Rectal smooth muscle tissue (tissue), 1 donor: ENCODE measurements around the gene PDCD4.
A peak's percentile ranks its signal among the peaks of the same experiment; 100 is the strongest.

Experiments
- H3K27ac ChIP-seq: one replicate; pipeline ENCODE4 v1.7.0; 2013; ENCODE audit warnings: low read depth, low read length, inconsistent platforms
- H3K27me3 ChIP-seq: one replicate; pipeline ENCODE4 v1.7.0; 2013; ENCODE audit warnings: low read length; ENCODE audit not compliant: control insufficient read depth, insufficient read depth
- H3K36me3 ChIP-seq: one replicate; pipeline ENCODE4 v1.7.0; 2013; ENCODE audit warnings: low read length; ENCODE audit not compliant: control insufficient read depth, insufficient read depth
- H3K4me1 ChIP-seq: one replicate; pipeline ENCODE4 v1.7.0; 2013; ENCODE audit warnings: low read length; ENCODE audit not compliant: control insufficient read depth, insufficient read depth
- H3K4me3 ChIP-seq: one replicate; pipeline ENCODE4 v1.7.0; 2013; ENCODE audit warnings: low read length
- H3K9ac ChIP-seq: one replicate; pipeline ENCODE4 v1.7.0; 2013; ENCODE audit warnings: low read length

Gene PDCD4

GRCh38 chr10:110881247-110881646 lies 9.5 kb downstream of the PDCD4 start:
- Histone ChIP-seq H3K36me3 (peaks cover 12% of the 10 kb centered on the region), H3K27ac (no peak overlapping the region), H3K27me3 (no peaks in the 10 kb centered on the region), H3K4me3 (no peak overlapping the region), H3K4me1 (peaks cover 3% of the 10 kb centered on the region), H3K9ac (no peak overlapping the region)

GRCh38 chr10:110881905-110882304 lies 10.2 kb downstream of the PDCD4 start:
- H3K36me3 ChIP-seq: peaks cover 12% of the 10 kb centered on the region
- no peak overlapping the region for H3K27ac ChIP-seq
- H3K9ac ChIP-seq: no peak overlapping the region
- H3K4me3 ChIP-seq: no peak overlapping the region
- peaks cover 5% of the 10 kb centered on the region for H3K4me1 ChIP-seq
- no peaks in the 10 kb centered on the region for H3K27me3 ChIP-seq

GRCh38 chr10:110883924-110884323 lies 12.2 kb downstream of the PDCD4 start:
- Histone ChIP-seq H3K9ac (no peak overlapping the region), H3K27me3 (no peaks in the 10 kb centered on the region), H3K4me1 (peaks cover 5% of the 10 kb centered on the region), H3K27ac (peak overlapping the region; percentile 33), H3K36me3 (peaks cover 10% of the 10 kb centered on the region), H3K4me3 (no peak overlapping the region)

GRCh38 chr10:110885932-110886674 lies 14.4 kb downstream of the PDCD4 start:
- Histone ChIP-seq H3K4me3 (no peak overlapping the region), H3K9ac (no peak overlapping the region), H3K27ac (peak overlapping the region; percentile 42), H3K27me3 (no peaks in the 10 kb centered on the region), H3K36me3 (peaks cover 18% of the 10 kb centered on the region), H3K4me1 (peaks cover 5% of the 10 kb centered on the region)

- Histone ChIP-seq H3K9ac (no peak overlapping the region), H3K27ac (no peak overlapping the region), H3K36me3 (peaks cover 16% of the 10 kb centered on the region), H3K27me3 (no peaks in the 10 kb centered on the region), H3K4me3 (no peak overlapping the region), H3K4me1 (peaks cover 5% of the 10 kb centered on the region)
These were observed 15.8 kb downstream of the PDCD4 start for GRCh38 chr10:110887560-110887959.

GRCh38 chr10:110892602-110893288 lies 21.0 kb downstream of the PDCD4 start:
- Histone ChIP-seq H3K4me3 (no peak overlapping the region), H3K4me1 (peaks cover 5% of the 10 kb centered on the region), H3K27ac (no peak overlapping the region), H3K27me3 (no peaks in the 10 kb centered on the region), H3K9ac (no peak overlapping the region), H3K36me3 (peaks cover 20% of the 10 kb centered on the region)

GRCh38 chr10:110893559-110894179 lies 21.9 kb downstream of the PDCD4 start:
- Histone ChIP-seq H3K4me3 (no peak overlapping the region), H3K27me3 (no peaks in the 10 kb centered on the region), H3K9ac (no peak overlapping the region), H3K4me1 (peaks cover 5% of the 10 kb centered on the region), H3K27ac (no peak overlapping the region), H3K36me3 (peaks cover 20% of the 10 kb centered on the region)

- Histone ChIP-seq H3K4me3 (no peak overlapping the region), H3K9ac (no peak overlapping the region), H3K27ac (no peak overlapping the region), H3K36me3 (peaks cover 18% of the 10 kb centered on the region), H3K4me1 (peaks cover 5% of the 10 kb centered on the region), H3K27me3 (no peaks in the 10 kb centered on the region)
These were observed 25.5 kb downstream of the PDCD4 start for GRCh38 chr10:110897184-110897583.

GRCh38 chr10:110898391-110898790 lies 26.7 kb downstream of the PDCD4 start:
- no peaks in the 10 kb centered on the region for H3K27me3 ChIP-seq
- peaks cover 5% of the 10 kb centered on the region for H3K4me1 ChIP-seq
- H3K9ac ChIP-seq: no peak overlapping the region
- no peak overlapping the region for H3K27ac ChIP-seq
- no peak overlapping the region for H3K4me3 ChIP-seq
- H3K36me3 ChIP-seq: peaks cover 21% of the 10 kb centered on the region

GRCh38 chr10:110900983-110901382 lies 29.3 kb downstream of the PDCD4 start:
- Histone ChIP-seq H3K36me3 (peaks cover 16% of the 10 kb centered on the region), H3K9ac (no peak overlapping the region), H3K27ac (no peak overlapping the region), H3K4me3 (no peak overlapping the region), H3K27me3 (no peaks in the 10 kb centered on the region), H3K4me1 (peaks cover 5% of the 10 kb centered on the region)

GRCh38 chr10:110901954-110902819 lies 30.5 kb downstream of the PDCD4 start:
- no peak overlapping the region for H3K4me3 ChIP-seq
- H3K4me1 ChIP-seq: peaks cover 1% of the 10 kb centered on the region
- peaks cover 11% of the 10 kb centered on the region for H3K36me3 ChIP-seq
- H3K27ac ChIP-seq: no peak overlapping the region
- no peak overlapping the region for H3K9ac ChIP-seq
- no peaks in the 10 kb centered on the region for H3K27me3 ChIP-seq
